GM08714 (cell line): ENCODE results near the gene SLC35E1.

Experiments used
- H3K4me3 ChIP-seq: fragments of 200-500 bp; sonication (Bioruptor generic); 2 replicates; pipeline ENCODE4 v1.5.1; 2014; ENCODE audit warnings: mild to moderate bottlenecking, low read length, inconsistent platforms
- ZNF274 ChIP-seq: IDR thresholded peaks from 2 replicates; pipeline ENCODE4 v1.6.1; 2012; ENCODE audit warnings: mild to moderate bottlenecking, low read depth, low read length

The SLC35E1 gene

DNA sequence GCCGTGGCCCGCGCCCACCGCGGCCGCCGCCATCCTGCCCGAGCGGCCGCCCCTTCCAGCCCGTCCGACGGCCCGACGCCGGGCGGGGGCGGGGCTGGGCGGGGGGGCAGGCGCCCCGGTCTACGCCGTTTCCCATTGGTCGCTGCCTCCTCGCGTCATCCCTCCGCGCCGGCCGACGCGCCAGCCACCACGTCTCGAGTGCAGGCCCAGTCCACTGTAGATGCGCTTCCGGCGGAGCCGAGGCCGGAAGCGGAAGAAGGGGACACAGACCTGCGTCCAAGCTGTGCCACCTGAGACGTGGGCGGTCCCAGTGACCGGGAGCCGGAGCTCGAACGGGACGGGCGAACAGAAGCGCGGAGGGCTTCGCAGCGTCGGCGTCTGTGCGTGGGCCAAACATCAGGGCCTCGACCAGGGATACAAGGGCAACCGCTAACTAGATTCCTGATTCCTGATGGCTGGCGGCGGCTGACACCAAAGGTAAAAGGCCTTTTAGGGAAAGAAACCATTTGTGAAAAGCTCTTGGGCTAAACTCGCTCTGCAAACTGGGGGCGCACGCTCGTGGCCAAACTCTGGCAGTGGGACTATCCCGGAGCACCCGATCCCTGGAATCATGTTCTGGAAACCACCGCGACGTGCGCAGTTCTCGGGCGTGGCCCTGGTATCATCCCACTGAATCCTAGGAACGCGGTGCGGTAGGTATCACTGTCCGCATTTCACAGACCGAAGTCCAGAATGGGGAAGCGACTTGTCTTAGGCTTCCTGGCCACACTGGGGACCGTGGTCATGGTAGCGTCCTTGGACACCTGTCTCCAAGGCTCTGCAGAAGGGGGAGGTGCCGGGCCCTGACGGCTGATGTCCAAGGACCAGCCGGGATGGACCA is at the start of gene SLC35E1:
Gene SLC35E1 (minus strand): TSS at position 84 of the 880 bp plus-strand sequence. CDS start 51 bp downstream, at position 33.
- peak within 1 kb of the TSS; percentile 87 for H3K4me3 ChIP-seq
- TF ChIP-seq ZNF274 = no peak

DNA sequence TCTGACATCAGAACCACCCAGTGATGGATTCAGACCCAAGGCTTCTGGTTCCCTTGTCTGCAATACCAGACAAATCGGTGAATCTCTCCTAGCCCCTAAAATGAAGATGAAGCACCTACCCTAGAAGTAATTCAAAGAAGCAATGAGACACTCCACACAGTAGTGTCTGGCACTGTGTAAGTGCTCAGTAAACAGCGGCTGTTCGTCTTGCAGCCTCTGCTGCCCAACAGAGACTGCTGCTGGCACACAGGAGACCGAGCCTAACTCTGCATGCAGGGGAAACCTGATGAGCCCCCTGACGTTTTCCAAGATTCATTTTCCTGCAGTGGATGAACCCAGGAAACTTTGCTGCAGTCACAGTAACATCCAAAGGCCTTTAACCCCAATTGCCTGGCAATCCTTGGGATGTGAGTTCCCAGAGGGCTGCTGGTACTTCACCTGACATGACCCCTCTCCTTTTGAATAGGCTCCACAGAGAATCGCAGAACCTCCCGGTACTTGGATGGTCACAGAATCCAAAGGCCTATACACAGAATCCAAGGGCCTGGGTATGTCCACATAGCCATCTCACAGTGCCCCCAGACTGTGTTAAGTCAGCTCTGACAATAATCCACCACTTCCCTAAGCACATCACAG is 49.1 kb upstream of the SLC35E1 start:
- TF ChIP-seq ZNF274 = no peak
- no peak overlapping the region for H3K4me3 ChIP-seq

DNA sequence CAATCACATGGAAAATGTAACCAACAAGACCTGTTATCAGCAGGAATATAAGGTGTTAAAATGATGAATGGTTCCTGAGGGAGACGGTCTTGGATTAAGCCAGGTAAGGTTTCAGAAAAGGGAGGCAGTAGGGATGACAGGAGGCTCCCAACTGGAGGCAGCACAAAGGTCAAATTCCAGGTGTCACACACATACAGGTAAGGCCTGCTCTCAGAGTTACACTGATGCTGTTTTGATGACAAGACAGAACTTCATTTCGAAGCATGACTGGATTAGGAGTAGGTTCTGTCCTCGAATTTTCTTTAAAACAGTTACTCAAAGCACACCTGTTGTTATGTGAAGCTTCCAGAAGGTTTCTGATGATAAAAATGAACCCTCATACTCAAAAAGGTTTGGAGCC is 48.4 kb upstream of the SLC35E1 start:
- TF ChIP-seq ZNF274 = no peak

DNA sequence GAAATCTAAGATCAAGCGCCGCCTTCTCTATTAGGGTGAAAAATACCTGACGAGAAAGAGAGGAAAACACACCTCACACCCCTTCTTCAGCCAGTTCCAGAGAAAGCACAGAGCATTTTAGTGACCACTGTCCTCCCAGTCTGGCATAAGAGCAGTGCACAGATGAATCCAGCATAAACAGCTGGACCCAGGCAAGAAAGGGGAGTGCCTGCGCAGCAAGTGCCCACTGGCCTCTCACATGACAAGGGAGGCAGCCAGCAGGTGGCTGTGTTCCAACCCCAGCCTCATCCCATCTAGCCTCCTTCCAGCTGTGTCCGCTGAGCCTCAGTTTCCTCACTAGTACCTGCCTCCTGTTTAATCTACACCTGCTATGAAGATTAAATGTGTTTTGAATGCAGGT is 47.8 kb upstream of the SLC35E1 start:
- no peak overlapping the region for H3K4me3 ChIP-seq
- TF ChIP-seq ZNF274 = no peak

More for the DNA sequence above, 48.4 kb upstream of the SLC35E1 start:
- no peak overlapping the region for H3K4me3 ChIP-seq

DNA sequence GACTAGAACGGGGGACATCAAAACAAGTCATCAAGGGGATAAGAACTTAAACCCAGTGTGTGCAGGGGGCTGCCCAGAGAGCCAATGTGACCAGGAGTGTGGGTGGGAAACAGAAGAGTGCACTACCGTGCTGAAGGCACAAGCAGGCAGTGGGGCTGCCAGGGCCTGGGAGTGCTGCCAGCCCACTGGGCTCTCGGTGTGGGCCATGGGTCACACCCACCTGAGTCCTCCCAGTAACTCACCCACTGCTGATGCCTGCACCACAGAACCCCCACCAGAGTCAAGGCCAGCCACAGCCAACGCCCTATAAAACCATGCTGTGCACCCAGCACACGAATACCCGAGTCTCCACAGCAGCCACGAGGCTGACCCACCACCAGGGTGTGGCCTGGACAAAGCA is 47.2 kb upstream of the SLC35E1 start:
- no peak overlapping the region for H3K4me3 ChIP-seq
- TF ChIP-seq ZNF274 = no peak

DNA sequence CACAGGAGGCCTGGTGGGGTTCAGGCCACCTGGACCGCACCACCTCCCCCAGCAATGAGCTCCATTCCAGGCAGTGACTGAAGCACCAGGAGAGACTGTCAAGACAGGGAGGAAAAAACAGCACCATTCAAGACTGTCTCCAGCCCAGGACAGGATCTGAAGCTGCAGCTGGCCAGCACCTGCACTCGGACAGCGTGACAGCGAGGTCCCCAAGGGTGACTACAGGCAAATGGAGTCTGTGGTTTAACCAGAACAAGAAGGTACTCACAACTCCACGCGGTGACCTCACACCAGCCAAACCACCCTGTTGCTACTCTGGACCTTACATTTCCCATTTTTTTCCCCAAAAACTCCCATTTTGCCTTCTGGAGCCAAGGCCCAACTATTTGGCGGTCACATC is 46.0 kb upstream of the SLC35E1 start:
- no peak for TF ChIP-seq ZNF274
- no peak overlapping the region for H3K4me3 ChIP-seq

DNA sequence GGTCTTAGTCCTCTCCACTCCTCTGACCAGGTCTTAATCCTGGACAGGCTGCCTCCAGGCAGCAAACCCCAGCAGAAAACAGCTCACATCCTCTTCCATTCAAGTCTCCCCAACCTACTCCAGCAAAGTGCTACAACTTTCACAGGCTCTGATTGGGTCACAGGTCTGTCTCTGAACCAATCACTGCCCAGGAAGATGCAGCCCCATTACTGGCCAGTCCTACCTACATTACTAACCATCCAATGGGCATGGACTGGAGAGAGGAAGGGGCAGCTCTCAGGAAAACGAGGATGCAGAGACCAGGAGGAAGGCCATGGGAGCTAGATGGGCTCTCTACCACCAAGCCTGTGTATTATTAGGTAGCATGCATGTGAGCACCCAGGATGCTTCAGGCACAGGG is 43.6 kb upstream of the SLC35E1 start:
- no peak overlapping the region for H3K4me3 ChIP-seq
- no peak for TF ChIP-seq ZNF274

DNA sequence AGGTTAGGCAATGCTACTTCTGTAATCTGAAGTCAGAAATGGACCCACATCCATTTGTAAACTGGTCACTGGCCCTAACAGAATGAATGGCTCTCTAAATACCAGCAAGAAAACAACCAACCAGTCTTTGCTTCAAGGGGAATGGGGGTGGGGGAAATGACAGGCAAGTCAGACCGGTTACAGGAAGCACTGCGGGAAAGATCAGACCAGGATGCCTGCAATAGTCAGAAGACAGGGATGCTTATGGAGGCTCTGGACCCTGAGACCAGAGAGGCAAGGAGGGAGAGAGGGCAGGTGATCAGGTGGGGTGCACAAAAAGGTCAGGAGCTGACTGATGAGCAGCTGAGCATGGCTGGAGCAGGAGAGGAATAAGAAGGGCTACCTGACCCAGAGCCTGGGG is 42.7 kb upstream of the SLC35E1 start:
- H3K4me3 ChIP-seq = no peak overlapping the region
- TF ChIP-seq ZNF274 = no peak

DNA sequence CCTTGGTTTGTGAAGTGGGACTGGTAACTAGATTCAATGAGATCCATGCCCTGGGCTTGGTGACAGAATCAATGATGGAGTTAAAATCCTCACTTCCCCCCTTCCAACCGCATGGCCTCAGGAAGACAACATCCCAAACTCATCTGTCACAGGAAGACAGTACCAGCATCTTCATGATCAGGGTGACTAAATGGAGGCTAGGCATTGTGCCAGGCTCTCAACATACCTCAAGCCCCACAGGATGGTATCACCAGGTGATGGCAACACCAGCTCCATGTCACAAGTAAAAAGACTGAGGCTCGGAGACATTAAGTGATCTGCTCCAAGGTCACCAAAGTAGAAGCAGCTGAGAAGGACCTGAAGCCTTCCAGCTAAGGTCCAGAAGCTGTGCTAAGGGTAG is 41.6 kb upstream of the SLC35E1 start:
- TF ChIP-seq ZNF274 = no peak
- no peak overlapping the region for H3K4me3 ChIP-seq

DNA sequence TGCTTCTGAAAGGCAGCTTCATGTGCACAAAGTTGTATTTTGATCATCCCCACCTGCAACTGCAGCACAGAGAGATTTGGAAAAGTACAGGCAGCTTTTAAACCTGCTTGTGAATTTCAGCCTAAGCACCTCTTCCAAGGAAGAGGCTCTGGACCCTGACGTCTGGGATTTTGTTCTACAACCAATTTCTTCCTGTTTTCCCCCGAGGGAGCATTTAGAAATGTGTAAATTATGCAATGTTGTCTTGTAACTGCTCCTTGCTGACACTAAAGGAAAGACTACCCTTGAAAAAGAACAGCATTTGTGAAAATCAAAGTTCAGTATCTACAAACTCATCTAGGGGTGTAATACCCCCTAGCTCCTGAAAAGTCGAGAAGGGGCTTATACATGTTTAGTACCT is 40.4 kb upstream of the SLC35E1 start:
- TF ChIP-seq ZNF274 = no peak
- H3K4me3 ChIP-seq = no peak overlapping the region

DNA sequence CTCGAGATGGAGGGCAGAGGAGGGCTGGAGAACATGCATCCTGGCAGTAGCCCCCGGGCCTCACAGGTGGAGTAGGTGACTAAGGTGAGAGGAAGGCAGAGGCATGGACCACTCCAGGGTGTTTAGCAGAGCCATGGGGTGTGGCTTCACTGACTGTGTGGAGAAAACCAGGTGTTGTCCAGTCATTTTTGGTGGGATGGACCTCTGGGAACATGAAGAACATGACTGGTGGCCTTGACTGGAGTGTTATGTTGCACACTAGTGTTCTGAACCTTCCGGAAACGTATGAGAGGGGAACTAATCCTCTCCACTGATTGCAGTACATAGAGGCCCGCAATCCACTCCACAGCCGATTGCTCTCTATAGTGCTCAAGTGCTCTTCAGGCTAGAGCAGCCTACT is 38.9 kb upstream of the SLC35E1 start:
- no peak for TF ChIP-seq ZNF274
- H3K4me3 ChIP-seq = no peak overlapping the region

DNA sequence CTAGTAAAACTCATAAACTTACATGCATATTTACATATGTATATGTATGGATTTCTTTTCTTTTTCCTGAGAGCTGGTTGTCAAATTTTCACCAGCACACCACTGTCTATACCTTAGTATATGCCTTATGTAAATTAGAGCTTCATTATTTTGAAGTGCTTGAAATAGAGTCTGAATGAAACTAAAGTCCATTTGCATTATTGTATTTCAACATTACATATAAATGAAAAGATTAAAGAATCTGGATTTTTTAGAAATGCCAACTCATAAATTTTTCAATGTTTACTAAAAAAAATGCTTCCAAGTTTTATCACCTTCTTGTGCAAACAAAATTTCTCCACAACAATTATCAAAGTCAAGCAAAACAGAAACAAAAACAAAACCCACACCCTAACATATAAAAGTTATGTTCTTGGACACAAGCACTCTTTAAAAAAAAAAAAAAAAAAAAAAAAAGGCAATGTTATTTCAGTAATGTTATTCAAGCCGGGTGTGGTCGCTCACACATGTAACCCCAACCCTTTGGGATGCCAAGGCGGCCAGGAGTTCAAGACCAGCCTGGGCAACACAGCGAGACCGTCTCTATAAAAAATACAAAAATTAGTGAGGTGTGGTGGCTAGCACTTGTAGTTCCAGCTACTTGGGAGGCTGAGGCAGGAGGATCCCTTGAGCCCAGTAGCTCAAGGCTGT is 37.4 kb upstream of the SLC35E1 start:
- H3K4me3 ChIP-seq = no peak overlapping the region
- TF ChIP-seq ZNF274 = no peak

DNA sequence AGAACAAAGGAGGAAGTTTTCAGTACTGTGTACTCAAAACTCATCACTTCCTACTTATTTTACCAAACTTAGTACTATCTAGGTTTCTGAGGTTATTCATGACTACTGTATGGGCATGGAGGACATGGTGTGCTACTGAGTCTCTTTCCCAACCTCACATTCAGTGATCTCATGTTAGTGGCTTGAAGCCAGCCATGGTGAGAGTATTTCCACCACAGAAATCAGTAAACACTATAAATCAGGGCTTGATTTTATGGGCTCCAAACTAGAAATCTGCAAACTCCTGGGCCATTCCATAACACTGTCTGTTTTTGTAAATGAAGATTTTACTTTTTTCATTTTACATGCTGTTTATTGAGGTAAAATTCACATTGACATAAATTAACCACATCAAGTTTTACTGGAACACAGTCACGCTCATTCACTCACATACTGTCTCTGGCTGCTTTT is 36.1 kb upstream of the SLC35E1 start:
- no peak for TF ChIP-seq ZNF274
- H3K4me3 ChIP-seq = no peak overlapping the region

DNA sequence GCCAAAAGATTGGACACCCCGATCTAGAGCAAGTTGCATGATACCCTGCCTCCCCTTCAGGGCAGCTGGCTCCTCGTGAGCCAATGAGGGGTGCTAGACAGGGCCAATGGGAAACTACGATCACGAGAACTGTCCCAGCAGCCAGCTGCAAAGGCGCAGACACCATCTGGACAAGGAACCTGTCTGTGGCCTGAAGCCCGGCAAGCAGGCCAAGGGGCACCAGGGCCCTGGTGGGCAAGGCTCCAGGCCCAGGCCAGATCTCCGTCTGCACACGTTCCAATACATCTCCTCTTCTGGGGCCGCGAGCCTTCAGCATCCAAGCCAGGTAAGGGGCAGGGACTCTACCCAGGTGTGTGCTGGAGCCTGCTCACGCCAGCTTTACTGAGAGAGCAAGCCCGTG is 35.6 kb upstream of the SLC35E1 start:
- H3K4me3 ChIP-seq = no peak overlapping the region
- no peak for TF ChIP-seq ZNF274
